Skin of body (tissue), 2 donors: ENCODE results near the gene REV1. TPM values are rescaled to one million over a fixed set of nuclear protein-coding genes. Genes with fewer than 3 reads are reported as not detected.
"Not testable (repeated sequence)": the region's sequence is repeated elsewhere in the genome, so short reads cannot be mapped to it uniquely, and the experiment has no call there.

Source experiments
- DNase-seq: peaks from one replicate; lab custom pipeline; 2025; lab: John Stamatoyannopoulos, UW
- total RNA-seq: library from RNA; depleted of rRNA; stranded (reverse); fragments of >200 nt; gene quantifications from one replicate; pipeline ENCODE4 v1.2.3, GENCODE V29; 2014

REV1 gene
- total RNA-seq, 1 donor from 2014 or later, result 74.3 TPM

DNA sequence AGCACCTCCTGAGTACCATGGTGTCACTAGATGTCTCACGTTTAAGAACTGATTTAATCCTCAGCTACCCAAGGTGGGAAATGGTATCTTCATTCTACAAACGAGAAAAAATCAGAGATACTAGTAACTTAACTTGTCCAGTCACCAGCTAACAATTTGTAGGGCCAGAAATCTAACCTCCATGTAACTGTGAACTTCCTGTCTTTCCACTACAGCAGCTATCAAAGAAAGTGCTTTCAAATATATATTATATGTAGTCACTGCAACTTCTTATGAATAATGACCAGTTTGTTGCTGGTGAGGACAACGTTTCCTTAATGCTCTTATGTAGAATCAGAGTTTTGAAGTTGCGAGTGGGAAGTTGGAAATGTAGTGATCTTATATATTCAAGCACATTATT, 1.9 kb downstream of the REV1 start:
- DNase-seq, result no peak

DNA sequence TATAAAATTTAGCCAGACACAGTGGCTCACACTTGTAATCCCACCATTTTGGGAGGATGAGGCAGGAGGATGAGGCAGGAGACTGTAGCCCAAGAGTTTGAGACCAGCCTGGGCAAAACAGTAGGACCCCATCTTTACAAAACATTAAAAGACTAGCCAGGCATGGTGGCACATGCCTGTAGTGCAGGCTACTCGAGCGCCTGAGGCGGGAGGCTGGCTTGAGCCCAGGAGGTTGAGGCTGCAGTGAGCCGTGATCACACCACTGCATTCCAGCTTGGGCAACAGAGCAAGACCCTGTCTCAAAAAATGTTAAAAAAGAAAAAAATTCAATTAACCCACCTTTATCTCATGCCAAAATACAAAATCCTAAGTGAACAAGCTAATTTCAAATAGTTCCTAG, 4.0 kb downstream of the REV1 start:
- DNase-seq, result no peak

DNA sequence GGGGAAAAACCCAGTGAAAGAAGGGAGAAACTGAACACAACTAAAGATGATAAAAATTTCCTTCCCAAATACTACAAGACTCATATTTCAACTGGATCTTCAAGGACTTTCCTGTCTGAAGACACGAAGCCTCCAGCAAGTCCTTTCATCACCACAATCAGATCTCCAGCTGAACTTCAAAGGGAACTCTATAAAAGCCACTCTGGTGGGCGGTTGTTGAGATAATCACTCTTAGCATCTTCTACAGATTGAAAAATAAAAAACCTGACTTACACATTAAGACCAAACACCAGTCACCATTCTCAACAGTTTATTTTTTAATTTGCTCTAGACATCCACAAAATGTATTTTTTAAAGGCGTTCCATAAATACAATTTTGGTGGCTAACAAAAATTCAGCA, 4.4 kb downstream of the REV1 start:
- DNase-seq, result no peak

- DNase-seq, result no peak
Observed at GRCh38 chr2:99484205-99484604, 5.6 kb downstream of the REV1 start.

GRCh38 chr2:99481941-99482340, 7.9 kb downstream of the REV1 start:
- DNase-seq, result no peak

- no peak for DNase-seq
Observed at GRCh38 chr2:99481527-99481926, 8.3 kb downstream of the REV1 start.

- DNase-seq, result no peak
Observed at GRCh38 chr2:99480390-99480789, 9.4 kb downstream of the REV1 start.

DNA sequence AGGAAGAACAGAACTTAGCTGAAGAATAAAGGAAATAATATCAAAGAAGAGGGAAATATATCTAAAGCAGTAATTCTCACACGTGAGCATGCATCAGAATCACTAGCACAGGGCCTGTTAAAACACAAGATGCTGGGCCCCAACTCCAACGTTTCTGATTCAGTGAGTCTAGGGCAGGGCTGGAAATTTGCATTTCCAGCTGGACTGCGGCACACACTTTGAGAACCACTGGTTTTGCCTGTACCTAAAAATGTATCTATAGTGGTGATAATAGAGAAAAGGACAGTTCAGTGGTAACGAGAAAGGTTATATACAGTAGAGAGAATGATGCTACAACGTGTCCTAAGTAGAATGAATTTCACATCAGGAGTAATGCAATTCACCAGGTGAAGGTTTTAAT, 11.2 kb downstream of the REV1 start:
- no peak for DNase-seq

DNA sequence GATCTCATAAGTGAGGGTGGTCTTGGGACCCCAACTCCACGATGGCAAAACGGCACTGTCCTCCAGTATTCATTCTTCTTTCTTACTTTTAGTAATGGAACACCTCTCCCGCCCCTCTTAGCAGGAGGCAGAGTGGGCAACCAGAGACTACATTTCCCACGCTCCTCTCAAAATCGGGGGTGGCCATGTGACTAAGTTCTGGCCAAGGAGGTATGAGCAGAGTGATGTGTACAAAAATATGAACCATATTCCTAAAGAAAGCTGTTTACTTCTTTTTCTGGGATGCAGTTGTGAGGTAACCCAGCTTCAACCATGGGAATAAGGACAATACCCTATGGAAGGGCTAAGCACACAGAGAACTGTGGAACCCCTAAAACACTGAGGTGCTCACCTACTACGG, 12.8 kb downstream of the REV1 start:
- DNase-seq, result no peak

DNA sequence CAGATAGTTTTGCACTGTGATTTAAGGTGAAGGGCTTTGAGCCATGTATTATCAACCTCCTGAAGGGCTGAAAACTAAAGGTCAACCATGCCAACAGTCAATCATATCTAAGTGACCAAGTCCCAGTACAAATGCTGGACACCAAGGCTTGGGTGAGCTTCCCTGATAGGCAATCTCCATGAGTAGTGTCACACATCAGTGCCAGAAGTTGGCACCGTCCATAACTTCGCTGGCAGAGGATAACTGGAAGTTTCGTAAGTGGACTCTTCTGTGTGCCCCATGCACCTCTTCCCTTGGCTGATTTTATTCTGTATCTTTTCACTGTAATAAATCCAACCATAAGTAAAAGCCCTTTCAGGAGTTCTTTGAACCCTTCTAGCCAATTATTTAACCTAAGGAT, 13.2 kb downstream of the REV1 start:
- no peak for DNase-seq

- DNase-seq, result not testable (repeated sequence)
Observed at GRCh38 chr2:99475095-99475494, 14.7 kb downstream of the REV1 start.

DNA sequence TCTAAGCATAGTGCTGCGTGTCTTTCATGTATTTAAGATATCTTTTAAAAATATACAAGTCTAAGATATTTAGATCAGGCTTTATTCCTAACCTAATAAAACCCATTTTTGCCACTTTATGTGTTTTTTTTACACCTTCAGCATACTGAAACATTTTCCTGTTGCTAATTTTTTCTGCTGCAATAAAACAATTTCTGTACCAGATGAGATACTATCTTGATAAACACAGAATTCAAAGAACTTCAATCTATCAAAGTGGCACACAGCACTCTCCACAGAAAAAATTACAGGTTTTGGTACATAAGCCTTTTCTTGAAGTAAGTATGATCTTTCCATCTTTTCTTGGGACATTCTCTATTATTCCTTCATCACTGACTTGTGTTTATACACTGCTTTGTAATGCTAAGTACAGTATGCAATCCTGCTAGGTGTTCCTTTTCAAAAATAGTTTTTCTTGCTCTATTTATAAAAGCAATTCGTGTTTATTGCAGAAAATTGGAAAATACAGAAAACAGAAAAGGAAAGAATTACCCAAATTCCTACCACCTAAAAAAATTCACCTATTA, 16.2 kb downstream of the REV1 start:
- DNase-seq, result no peak

DNA sequence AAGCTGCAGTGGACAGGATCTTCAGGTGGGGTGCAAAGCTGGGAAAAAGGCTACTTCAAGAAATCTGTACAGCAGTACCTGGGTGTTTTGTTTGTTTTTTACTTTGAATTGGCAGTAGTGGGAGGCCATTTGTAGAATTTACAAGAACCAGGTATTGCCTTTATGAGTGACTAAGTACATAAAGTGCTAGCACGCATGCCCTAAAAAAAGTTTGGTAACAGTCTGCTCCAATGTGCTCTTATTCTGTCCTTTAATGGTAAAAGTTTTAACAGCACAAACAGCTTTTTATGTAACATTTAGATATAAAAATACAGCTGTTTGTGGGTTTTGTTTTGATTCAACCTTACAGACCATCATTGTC, 17.2 kb downstream of the REV1 start:
- DNase-seq, result no peak

GRCh38 chr2:99471654-99472599, 17.9 kb downstream of the REV1 start:
- no peak for DNase-seq

DNA sequence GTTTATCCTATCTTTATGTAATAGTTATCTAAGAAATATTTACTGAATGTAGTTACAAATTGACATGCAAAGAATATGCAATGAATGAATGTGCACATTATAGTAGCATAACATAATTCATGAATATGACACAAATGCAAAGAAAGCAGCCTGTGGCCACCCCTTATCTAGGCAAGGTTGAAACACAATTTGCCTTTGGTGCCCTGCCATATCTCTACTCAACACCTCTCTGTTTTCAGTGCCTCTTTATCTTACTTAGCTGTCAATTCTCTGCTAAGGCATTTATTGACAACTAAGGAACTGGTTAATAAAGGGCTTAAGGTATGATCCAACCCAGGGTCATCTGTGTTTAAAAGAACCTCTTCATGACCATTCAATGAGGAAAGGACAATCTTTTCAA, 18.9 kb downstream of the REV1 start:
- DNase-seq, result no peak

GRCh38 chr2:99470459-99470858, 19.4 kb downstream of the REV1 start:
- not testable (repeated sequence) for DNase-seq

DNA sequence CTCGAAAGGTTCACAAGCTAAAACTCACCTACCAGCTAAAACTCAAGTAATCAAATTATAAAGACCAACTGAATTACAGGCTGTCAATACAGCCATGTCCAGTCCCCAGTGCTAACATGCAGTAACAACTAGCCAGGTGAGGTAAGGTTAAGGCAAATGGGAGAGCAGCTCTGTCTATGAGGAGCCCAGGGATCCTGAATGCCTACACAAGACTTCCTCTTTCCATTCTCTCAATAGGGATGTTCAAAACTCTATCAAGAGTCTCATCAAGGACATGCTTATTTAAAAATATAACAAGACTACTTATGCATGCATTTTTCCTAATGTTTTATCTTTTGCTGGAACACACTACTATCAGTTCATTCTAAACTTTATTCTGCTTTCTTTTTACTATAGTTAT, 20.4 kb downstream of the REV1 start:
- no peak for DNase-seq

- DNase-seq, result no peak
Observed at GRCh38 chr2:99468155-99468554, 21.7 kb downstream of the REV1 start.

GRCh38 chr2:99467390-99467789, 22.4 kb downstream of the REV1 start:
- no peak for DNase-seq

- DNase-seq, result no peak
Observed at GRCh38 chr2:99461828-99462483, 27.9 kb downstream of the REV1 start.

DNA sequence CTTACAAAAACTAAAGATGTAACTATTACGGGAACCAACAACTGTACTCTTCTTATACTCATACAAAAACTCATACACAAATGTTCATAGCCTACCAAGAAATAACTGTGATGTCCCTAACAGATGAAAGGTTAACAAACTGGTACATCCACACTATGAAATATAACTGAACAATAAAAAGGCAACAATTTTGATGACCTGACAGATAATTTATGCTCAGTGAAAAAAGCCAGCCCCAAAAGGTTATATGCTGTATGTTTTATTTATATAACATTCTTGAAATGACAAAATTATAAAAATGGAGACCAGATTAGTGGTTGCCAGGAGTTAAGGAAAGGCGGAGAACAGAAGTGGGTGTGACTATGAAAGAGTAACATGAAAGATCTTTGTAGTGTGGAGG, 31.3 kb downstream of the REV1 start:
- no peak for DNase-seq

DNA sequence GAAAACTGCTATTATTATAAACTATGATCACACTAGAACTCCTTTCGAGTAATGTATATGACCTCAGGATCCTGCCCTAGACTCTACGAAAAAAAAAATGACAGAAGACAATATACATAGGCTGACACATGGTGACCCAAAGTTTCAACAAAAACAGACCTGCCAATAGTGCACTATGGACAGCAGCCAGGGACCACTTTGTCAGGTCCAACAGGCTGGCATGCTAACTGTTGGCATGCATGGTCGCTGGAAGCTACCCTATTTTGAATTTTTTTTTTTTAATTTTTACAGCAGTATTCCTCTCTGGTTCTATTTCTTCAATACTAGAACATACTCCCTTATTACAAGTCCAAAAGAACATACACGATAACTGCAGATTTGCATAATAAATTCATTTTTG, 38.1 kb downstream of the REV1 start:
- DNase-seq, result no peak

DNA sequence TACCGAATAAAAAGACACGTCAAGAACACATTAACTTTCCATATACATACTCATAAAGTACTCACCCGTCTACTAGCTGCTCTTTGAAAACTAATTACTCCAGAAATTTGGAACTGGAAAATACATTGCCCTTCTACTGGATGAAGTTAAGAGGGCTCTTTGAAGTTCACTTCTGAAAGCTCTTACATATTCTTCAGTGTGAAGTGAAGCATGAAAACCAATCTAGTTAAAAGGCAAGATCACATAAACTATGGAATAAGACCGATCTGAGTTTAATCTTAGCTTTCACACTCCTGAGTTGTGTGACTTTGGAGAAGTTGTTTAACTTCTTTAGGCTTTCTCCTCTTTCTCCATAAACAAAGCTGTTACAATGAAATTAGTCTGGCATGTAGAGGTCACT, 38.5 kb downstream of the REV1 start:
- DNase-seq, result no peak
